SK-N-SH treated with all-trans-retinoic acid at 6 μM for 48 hours (cell line): Measurements from ENCODE around the gene DACT3.

Source experiments
- ATAC-seq: fragments of 200-7000 bp; cut with Tn5 transposase; 3 replicates; pipeline ENCODE4 v1.9.1; 2020; ENCODE audit warnings: mild to moderate bottlenecking, moderate library complexity
- ARNTL ChIP-seq: fragments of 450-650 bp; formaldehyde crosslinking; IDR thresholded peaks from 2 replicates; pipeline ENCODE4 v1.5.0; 2020; ENCODE audit warnings: low read depth, mild to moderate bottlenecking, moderate library complexity, borderline replicate concordance
- BACH2 ChIP-seq: fragments of 250-450 bp; sonication (Bioruptor Pico); IDR thresholded peaks from 2 replicates; pipeline ENCODE4 v1.9.0; 2021; ENCODE audit warnings: mild to moderate bottlenecking, borderline replicate concordance
- CREB5 ChIP-seq: fragments of 250-450 bp; sonication (Bioruptor Pico); IDR thresholded peaks from 2 replicates; pipeline ENCODE4 v1.5.1; 2020; ENCODE audit warnings: low read depth, mild to moderate bottlenecking, moderate library complexity
- CSDC2 ChIP-seq: fragments of 250-450 bp; sonication (Bioruptor Pico); IDR thresholded peaks from 2 replicates; pipeline ENCODE4 v1.5.0; 2020; ENCODE audit warnings: mild to moderate bottlenecking, moderate library complexity
- CSRNP3 ChIP-seq: fragments of 250-450 bp; sonication (Bioruptor Pico); IDR thresholded peaks from 2 replicates; pipeline ENCODE4 v1.5.1; 2021; ENCODE audit warnings: mild to moderate bottlenecking, moderate library complexity
- ESRRG ChIP-seq: fragments of 250-450 bp; sonication (Bioruptor Pico); IDR thresholded peaks from 2 replicates; pipeline ENCODE4 v1.6.1; 2021; ENCODE audit warnings: mild to moderate bottlenecking
- ISL1 ChIP-seq: fragments of 250-450 bp; sonication (Bioruptor Pico); IDR thresholded peaks from 2 replicates; pipeline ENCODE4 v2.1.2; 2022; ENCODE audit warnings: mild to moderate bottlenecking, moderate library complexity
- OSR1 ChIP-seq: fragments of 250-450 bp; sonication (Bioruptor Pico); IDR thresholded peaks from 2 replicates; pipeline ENCODE4 v1.8.0; 2022; ENCODE audit warnings: moderate library complexity, mild to moderate bottlenecking, inconsistent platforms
- POU6F1 ChIP-seq: fragments of 250-450 bp; sonication (Bioruptor Pico); IDR thresholded peaks from 2 replicates; pipeline ENCODE4 v1.8.0; 2021; ENCODE audit warnings: low read depth, mild to moderate bottlenecking, moderate library complexity, borderline replicate concordance
- PPARA ChIP-seq: fragments of 250-450 bp; sonication (Bioruptor Pico); IDR thresholded peaks from 2 replicates; pipeline ENCODE4 v1.5.0; 2020; ENCODE audit warnings: mild to moderate bottlenecking, borderline replicate concordance
- RARB ChIP-seq: fragments of 250-450 bp; sonication (Bioruptor Pico); IDR thresholded peaks from 2 replicates; pipeline ENCODE4 v1.8.0; 2021; ENCODE audit warnings: mild to moderate bottlenecking, moderate library complexity
- SNAI2 ChIP-seq: fragments of 250-450 bp; sonication (Bioruptor Pico); IDR thresholded peaks from 2 replicates; pipeline ENCODE4 v1.5.0; 2020; ENCODE audit warnings: mild to moderate bottlenecking, moderate library complexity
- TCF4 ChIP-seq: fragments of 250-450 bp; sonication (Bioruptor Pico); IDR thresholded peaks from 2 replicates; pipeline ENCODE4 v1.8.0; 2021; ENCODE audit warnings: mild to moderate bottlenecking, moderate library complexity, borderline replicate concordance
- TOX ChIP-seq: fragments of 250-450 bp; sonication (Bioruptor Pico); IDR thresholded peaks from 2 replicates; pipeline ENCODE4 v1.8.0; 2021; ENCODE audit warnings: mild to moderate bottlenecking, moderate library complexity, borderline replicate concordance
- ZFP3 ChIP-seq: fragments of 250-450 bp; sonication (Bioruptor Pico); IDR thresholded peaks from 2 replicates; pipeline ENCODE4 v1.5.0; 2020; ENCODE audit warnings: mild to moderate bottlenecking, moderate library complexity
- ZFP30 ChIP-seq: fragments of 450-650 bp; formaldehyde crosslinking; IDR thresholded peaks from 2 replicates; pipeline ENCODE4 v1.5.0; 2022; ENCODE audit warnings: mild to moderate bottlenecking, moderate library complexity
- ZNF565 ChIP-seq: fragments of 450-650 bp; formaldehyde crosslinking; conservative IDR thresholded peaks from 2 replicates; pipeline ENCODE4 v1.5.0; 2020; ENCODE audit warnings: low read depth, mild to moderate bottlenecking, moderate library complexity
- ZNF70 ChIP-seq: fragments of 450-650 bp; formaldehyde crosslinking; IDR thresholded peaks from 2 replicates; pipeline ENCODE4 v1.5.0; 2020; ENCODE audit warnings: mild to moderate bottlenecking, moderate library complexity
- ZNF8 ChIP-seq: fragments of 450-650 bp; formaldehyde crosslinking; IDR thresholded peaks from 2 replicates; pipeline ENCODE4 v1.5.0; 2020; ENCODE audit warnings: mild to moderate bottlenecking, moderate library complexity
- TF ChIP-seq, protein P1 (sequence below): fragments of 250-450 bp; sonication (Bioruptor Pico); IDR thresholded peaks from 2 replicates; pipeline ENCODE4 v1.5.0; 2020; ENCODE audit warnings: mild to moderate bottlenecking, moderate library complexity
- TF ChIP-seq, protein P2 (sequence below): fragments of 250-450 bp; sonication (Bioruptor Pico); IDR thresholded peaks from 2 replicates; pipeline ENCODE4 v1.8.0; 2020; ENCODE audit warnings: mild to moderate bottlenecking, moderate library complexity, borderline replicate concordance

DACT3 gene

DNA sequence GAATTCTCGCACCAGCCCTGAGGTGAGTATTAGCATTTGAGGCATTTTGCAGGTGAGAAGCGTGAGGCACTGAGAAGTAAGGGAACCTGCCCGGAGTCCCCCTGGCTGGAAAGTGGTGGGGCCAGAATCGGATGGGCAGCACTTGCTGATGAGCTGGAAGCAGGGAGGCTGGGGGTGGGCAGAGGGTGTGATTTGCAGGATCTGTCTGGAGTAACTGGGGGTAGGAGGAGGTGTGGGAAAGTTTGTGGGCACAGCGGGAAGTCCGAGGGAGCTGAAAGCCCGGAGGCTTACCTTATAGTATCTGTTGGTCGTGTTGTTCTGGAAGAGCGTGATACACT, 35.9 kb upstream of the DACT3 start:
- ATAC-seq = no peak
- TF ChIP-seq, protein P1, sequence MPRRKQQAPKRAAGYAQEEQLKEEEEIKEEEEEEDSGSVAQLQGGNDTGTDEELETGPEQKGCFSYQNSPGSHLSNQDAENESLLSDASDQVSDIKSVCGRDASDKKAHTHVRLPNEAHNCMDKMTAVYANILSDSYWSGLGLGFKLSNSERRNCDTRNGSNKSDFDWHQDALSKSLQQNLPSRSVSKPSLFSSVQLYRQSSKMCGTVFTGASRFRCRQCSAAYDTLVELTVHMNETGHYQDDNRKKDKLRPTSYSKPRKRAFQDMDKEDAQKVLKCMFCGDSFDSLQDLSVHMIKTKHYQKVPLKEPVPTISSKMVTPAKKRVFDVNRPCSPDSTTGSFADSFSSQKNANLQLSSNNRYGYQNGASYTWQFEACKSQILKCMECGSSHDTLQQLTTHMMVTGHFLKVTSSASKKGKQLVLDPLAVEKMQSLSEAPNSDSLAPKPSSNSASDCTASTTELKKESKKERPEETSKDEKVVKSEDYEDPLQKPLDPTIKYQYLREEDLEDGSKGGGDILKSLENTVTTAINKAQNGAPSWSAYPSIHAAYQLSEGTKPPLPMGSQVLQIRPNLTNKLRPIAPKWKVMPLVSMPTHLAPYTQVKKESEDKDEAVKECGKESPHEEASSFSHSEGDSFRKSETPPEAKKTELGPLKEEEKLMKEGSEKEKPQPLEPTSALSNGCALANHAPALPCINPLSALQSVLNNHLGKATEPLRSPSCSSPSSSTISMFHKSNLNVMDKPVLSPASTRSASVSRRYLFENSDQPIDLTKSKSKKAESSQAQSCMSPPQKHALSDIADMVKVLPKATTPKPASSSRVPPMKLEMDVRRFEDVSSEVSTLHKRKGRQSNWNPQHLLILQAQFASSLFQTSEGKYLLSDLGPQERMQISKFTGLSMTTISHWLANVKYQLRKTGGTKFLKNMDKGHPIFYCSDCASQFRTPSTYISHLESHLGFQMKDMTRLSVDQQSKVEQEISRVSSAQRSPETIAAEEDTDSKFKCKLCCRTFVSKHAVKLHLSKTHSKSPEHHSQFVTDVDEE = no peak
- no peak for TF ChIP-seq BACH2
- no peak for TF ChIP-seq CSRNP3
- TF ChIP-seq ARNTL (CRISPR knock-in tag) = no peak
- TF ChIP-seq ZFP3 = no peak
- no peak for TF ChIP-seq OSR1 (CRISPR knock-in tag)
- TF ChIP-seq SNAI2 (CRISPR knock-in tag) = no peak
- no peak for TF ChIP-seq ESRRG
- TF ChIP-seq, protein P2, sequence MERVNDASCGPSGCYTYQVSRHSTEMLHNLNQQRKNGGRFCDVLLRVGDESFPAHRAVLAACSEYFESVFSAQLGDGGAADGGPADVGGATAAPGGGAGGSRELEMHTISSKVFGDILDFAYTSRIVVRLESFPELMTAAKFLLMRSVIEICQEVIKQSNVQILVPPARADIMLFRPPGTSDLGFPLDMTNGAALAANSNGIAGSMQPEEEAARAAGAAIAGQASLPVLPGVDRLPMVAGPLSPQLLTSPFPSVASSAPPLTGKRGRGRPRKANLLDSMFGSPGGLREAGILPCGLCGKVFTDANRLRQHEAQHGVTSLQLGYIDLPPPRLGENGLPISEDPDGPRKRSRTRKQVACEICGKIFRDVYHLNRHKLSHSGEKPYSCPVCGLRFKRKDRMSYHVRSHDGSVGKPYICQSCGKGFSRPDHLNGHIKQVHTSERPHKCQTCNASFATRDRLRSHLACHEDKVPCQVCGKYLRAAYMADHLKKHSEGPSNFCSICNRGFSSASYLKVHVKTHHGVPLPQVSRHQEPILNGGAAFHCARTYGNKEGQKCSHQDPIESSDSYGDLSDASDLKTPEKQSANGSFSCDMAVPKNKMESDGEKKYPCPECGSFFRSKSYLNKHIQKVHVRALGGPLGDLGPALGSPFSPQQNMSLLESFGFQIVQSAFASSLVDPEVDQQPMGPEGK (CRISPR knock-in tag) = no peak
- TF ChIP-seq TOX (CRISPR knock-in tag) = no peak
- TF ChIP-seq CSDC2 (CRISPR knock-in tag) = no peak
- no peak for TF ChIP-seq ZNF70 (CRISPR knock-in tag)
- TF ChIP-seq PPARA = no peak
- TF ChIP-seq CREB5 (CRISPR knock-in tag) = no peak
- no peak for TF ChIP-seq ZNF8 (CRISPR knock-in tag)
- TF ChIP-seq POU6F1 = no peak

DNA sequence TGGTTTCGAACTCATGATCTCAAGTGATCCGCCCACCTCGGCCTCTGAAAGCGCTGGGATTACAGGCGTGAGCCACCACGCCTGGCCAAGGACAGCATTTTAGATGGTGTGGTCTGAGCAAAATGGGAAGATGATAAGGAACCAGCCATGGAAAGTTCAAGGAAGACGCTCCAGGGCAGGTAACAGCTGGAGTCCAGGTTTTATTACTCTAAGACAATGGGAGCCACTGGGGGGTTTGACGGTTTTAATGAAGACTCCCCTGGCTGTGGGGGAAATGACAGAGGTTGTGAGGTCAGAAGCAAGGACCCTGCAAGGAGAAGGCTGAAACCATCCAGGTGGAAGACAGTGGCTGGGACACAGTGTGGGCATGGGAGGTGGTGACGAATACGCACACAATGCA, 35.1 kb upstream of the DACT3 start:
- no peak for TF ChIP-seq ISL1
- no peak for TF ChIP-seq ZFP3
- TF ChIP-seq, protein P1 = no peak
- TF ChIP-seq, protein P2 (CRISPR knock-in tag) = no peak
- TF ChIP-seq ZNF565 = no peak
- TF ChIP-seq ZNF70 (CRISPR knock-in tag) = no peak
- no peak for TF ChIP-seq POU6F1
- TF ChIP-seq TCF4 (CRISPR knock-in tag) = no peak
- no peak for TF ChIP-seq RARB (CRISPR knock-in tag)
- no peak for TF ChIP-seq BACH2
- TF ChIP-seq OSR1 (CRISPR knock-in tag) = no peak
- TF ChIP-seq CSRNP3 = no peak
- TF ChIP-seq ZFP30 (CRISPR knock-in tag) = no peak
- ATAC-seq = no peak
